Osteoblast (primary cell): Measurements from ENCODE around the gene ACTRT2. TPM values are rescaled to one million over a fixed set of nuclear protein-coding genes. Genes with fewer than 3 reads are reported as not detected.

Source experiments
- DNase-seq: peaks from one replicate; pipeline ENCODE4 v3.0.0; 2011; ENCODE audit warnings: low spot score, mixed read lengths; ENCODE audit not compliant: insufficient read length; ENCODE audit errors: missing footprints
- H2AFZ ChIP-seq: 2 replicates; pipeline ENCODE4 v1.6.0; 2011; ENCODE audit warnings: mild to moderate bottlenecking, low read length
- H3K27ac ChIP-seq: 2 replicates; pipeline ENCODE4 v1.5.1; 2011; ENCODE audit warnings: mild to moderate bottlenecking, low read depth, low read length, moderate library complexity
- H3K27me3 ChIP-seq: 2 replicates; pipeline ENCODE4 v1.6.0; 2012; ENCODE audit warnings: mild to moderate bottlenecking, control low read depth, inconsistent platforms, low read length, moderate library complexity; ENCODE audit not compliant: insufficient read depth
- H3K36me3 ChIP-seq: 2 replicates; pipeline ENCODE4 v1.5.1; 2011; ENCODE audit warnings: mild to moderate bottlenecking, low read length, control low read depth, moderate library complexity; ENCODE audit not compliant: insufficient read depth
- H3K4me1 ChIP-seq: 2 replicates; pipeline ENCODE4 v1.5.1; 2011; ENCODE audit warnings: mild to moderate bottlenecking, low read length, control low read depth, moderate library complexity; ENCODE audit not compliant: insufficient read depth
- H3K4me2 ChIP-seq: 2 replicates; pipeline ENCODE4 v1.6.0; 2011; ENCODE audit warnings: mild to moderate bottlenecking, low read length; ENCODE audit not compliant: insufficient read depth
- H3K4me3 ChIP-seq: fragments of 200-600 bp; sonication (generic); 3 replicates; pipeline ENCODE4 v1.5.1; 2012; ENCODE audit warnings: mild to moderate bottlenecking, low read length, inconsistent platforms; ENCODE audit not compliant: insufficient read depth
- H3K79me2 ChIP-seq: 2 replicates; pipeline ENCODE4 v1.6.0; 2012; ENCODE audit warnings: mild to moderate bottlenecking, low read length, control low read depth, inconsistent platforms; ENCODE audit not compliant: insufficient read depth
- H3K9me3 ChIP-seq: 2 replicates; pipeline ENCODE4 v1.5.1; 2011; ENCODE audit warnings: low read depth, low read length, control low read depth
- H4K20me1 ChIP-seq: 2 replicates; pipeline ENCODE4 v1.6.0; 2012; ENCODE audit warnings: mild to moderate bottlenecking, low read length, control low read depth; ENCODE audit not compliant: insufficient read depth
- total RNA-seq: library from RNA; depleted of rRNA; stranded (reverse); fragments of >200 nt; gene quantifications from 2 replicates; pipeline ENCODE4 v1.2.3, GENCODE V29; 2012
- TF ChIP-seq, protein P1 (sequence below): IDR thresholded peaks from 2 replicates; pipeline ENCODE4 v1.5.1; 2011; ENCODE audit warnings: mild to moderate bottlenecking, low read depth, low read length, moderate library complexity; ENCODE audit errors: extremely low read depth

The ACTRT2 gene
- total RNA-seq, 1 donor, result not detected

DNA sequence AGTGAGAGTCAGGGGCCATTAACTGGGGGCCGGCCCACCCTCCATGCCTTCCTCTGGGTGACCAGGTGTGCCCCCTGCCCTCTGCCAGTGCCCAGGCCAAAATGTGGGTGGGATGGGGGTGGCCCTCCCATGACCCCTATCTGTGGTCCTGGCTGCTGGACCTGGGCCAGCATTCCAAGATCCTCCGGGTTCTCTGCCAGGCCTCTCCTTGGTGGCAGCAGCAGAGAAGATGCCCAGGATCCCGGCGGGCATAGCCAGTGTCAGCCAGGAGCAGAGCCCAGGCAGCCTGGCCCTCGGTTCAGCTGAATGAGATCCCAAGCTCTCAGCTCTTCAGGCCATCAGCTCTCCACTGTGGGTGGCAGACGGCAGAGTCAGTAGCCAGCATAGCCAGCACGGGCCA, 31.3 kb upstream of the ACTRT2 start:
- Histone ChIP-seq H3K79me2 (no peaks in the 10 kb centered on the region), H3K9me3 (no peaks in the 10 kb centered on the region), H3K4me3 (no peak overlapping the region), H4K20me1 (no peaks in the 10 kb centered on the region), H3K27me3 (no peaks in the 10 kb centered on the region), H2AFZ (no peak overlapping the region), H3K4me2 (no peak overlapping the region), H3K4me1 (no peaks in the 10 kb centered on the region), H3K27ac (no peak overlapping the region), H3K36me3 (no peaks in the 10 kb centered on the region)
- peak; percentile 32 for DNase-seq
- TF ChIP-seq, protein P1, sequence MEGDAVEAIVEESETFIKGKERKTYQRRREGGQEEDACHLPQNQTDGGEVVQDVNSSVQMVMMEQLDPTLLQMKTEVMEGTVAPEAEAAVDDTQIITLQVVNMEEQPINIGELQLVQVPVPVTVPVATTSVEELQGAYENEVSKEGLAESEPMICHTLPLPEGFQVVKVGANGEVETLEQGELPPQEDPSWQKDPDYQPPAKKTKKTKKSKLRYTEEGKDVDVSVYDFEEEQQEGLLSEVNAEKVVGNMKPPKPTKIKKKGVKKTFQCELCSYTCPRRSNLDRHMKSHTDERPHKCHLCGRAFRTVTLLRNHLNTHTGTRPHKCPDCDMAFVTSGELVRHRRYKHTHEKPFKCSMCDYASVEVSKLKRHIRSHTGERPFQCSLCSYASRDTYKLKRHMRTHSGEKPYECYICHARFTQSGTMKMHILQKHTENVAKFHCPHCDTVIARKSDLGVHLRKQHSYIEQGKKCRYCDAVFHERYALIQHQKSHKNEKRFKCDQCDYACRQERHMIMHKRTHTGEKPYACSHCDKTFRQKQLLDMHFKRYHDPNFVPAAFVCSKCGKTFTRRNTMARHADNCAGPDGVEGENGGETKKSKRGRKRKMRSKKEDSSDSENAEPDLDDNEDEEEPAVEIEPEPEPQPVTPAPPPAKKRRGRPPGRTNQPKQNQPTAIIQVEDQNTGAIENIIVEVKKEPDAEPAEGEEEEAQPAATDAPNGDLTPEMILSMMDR, result no peak

- Histone ChIP-seq H2AFZ (no peak overlapping the region), H4K20me1 (no peaks in the 10 kb centered on the region), H3K27me3 (no peaks in the 10 kb centered on the region), H3K4me3 (no peak overlapping the region), H3K36me3 (no peaks in the 10 kb centered on the region), H3K9me3 (no peaks in the 10 kb centered on the region), H3K4me2 (no peak overlapping the region), H3K79me2 (no peaks in the 10 kb centered on the region), H3K27ac (no peak overlapping the region), H3K4me1 (no peaks in the 10 kb centered on the region)
- DNase-seq, result peak; percentile 31
- TF ChIP-seq, protein P1, result no peak
Observed at GRCh38 chr1:2990376-2991115, 30.7 kb upstream of the ACTRT2 start.

- Histone ChIP-seq H3K27me3 (no peaks in the 10 kb centered on the region), H4K20me1 (no peaks in the 10 kb centered on the region), H3K4me3 (no peak overlapping the region), H3K4me2 (no peak overlapping the region), H2AFZ (no peak overlapping the region), H3K27ac (no peak overlapping the region), H3K4me1 (no peaks in the 10 kb centered on the region), H3K79me2 (no peaks in the 10 kb centered on the region), H3K9me3 (no peaks in the 10 kb centered on the region), H3K36me3 (no peaks in the 10 kb centered on the region)
- TF ChIP-seq, protein P1, result no peak
- DNase-seq, result peak; percentile 63
Observed at GRCh38 chr1:2991753-2992495, 29.3 kb upstream of the ACTRT2 start.

DNA sequence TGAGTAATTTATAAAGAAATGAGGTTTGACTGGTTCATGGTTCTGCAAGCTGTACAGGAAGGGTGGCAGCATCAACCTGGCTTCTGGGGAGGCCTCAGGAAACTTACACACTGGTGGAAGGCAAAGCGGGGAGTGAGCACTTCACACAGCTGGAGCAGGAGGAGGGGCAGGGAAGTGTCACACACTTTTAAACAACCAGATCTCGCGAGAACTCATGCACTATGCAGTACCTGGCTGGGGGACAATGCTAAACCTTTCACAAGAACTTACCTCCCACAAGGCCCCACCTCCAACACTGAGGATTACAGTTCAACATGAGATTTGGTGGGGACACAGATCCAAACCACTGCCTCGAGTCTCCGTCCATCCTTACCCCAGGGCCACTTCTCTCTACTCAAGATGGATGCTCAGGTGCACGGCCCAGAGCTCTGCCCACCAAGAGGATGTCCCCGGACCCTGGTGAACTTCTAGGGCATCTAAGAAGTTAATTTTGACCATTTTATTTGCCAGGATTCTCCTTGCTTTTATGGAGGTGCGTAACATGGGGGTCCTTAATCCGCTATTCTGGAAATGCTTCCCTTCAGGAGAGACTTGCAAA, 22.7 kb upstream of the ACTRT2 start:
- no peaks in the 10 kb centered on the region for H3K79me2 ChIP-seq
- peak; percentile 22 for DNase-seq
- H3K27ac ChIP-seq, result no peak overlapping the region
- no peaks in the 10 kb centered on the region for H4K20me1 ChIP-seq
- H3K9me3 ChIP-seq, result no peaks in the 10 kb centered on the region
- no peaks in the 10 kb centered on the region for H3K4me1 ChIP-seq
- TF ChIP-seq, protein P1, result no peak
- no peak overlapping the region for H3K4me3 ChIP-seq
- no peaks in the 10 kb centered on the region for H3K36me3 ChIP-seq
- H3K4me2 ChIP-seq, result no peak overlapping the region
- no peak overlapping the region for H2AFZ ChIP-seq
- no peaks in the 10 kb centered on the region for H3K27me3 ChIP-seq
